Occipital lobe (tissue), 2 donors: ENCODE results near the gene EPN2. TPM values are rescaled to one million over a fixed set of nuclear protein-coding genes. Genes with fewer than 3 reads are reported as not detected.
"Not testable (repeated sequence)": the region's sequence is repeated elsewhere in the genome, so short reads cannot be mapped to it uniquely, and the experiment has no call there.

ENCODE experiments used
- DNase-seq: peaks from one replicate; lab custom pipeline; 2025; lab: John Stamatoyannopoulos, UW
- total RNA-seq: library from RNA; depleted of rRNA; stranded (reverse); fragments of >200 nt; gene quantifications from one replicate; pipeline ENCODE4 v1.2.3, GENCODE V29; 2014

The EPN2 gene
- total RNA-seq, 1 donor from 2014 or later: 53.5 TPM

DNA sequence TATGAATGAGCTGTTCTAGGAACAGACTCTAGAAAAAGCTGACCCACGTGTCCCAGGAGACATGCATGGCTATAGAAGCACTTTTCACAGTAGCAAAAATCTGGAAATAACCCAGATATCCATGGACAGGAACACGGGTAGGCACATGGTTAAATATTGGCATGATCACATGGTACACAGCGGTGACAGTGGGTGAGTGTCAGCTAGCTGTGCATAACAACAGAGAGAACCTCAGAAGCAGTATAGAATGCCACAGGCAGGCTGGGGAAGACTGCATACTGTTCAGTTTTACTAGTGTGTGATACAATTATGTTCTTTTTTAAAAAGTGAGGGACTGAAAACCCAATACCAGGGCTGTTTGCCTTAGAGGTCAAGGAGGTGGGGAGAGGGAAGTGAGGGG, 31.4 kb downstream of the EPN2 start:
- no peak for DNase-seq

DNA sequence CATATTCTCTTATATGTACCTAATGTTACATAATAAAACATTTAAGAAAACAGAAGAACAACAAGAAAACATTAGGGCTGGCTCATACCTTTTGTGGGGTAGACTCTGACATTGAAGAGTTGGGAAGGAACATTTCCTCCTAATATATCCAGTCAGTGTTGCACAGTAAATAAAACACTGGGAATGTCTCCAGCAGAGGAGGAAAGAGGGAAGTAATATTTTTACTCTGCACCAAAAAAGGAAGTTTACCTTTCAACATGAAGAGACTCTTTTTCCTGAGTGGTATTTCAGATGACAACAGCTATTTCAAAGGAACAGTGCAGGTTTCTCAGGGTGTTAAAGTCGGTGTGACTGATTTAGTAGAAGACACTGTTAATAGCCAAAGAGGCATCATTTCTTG, 31.9 kb downstream of the EPN2 start:
- DNase-seq: no peak

DNA sequence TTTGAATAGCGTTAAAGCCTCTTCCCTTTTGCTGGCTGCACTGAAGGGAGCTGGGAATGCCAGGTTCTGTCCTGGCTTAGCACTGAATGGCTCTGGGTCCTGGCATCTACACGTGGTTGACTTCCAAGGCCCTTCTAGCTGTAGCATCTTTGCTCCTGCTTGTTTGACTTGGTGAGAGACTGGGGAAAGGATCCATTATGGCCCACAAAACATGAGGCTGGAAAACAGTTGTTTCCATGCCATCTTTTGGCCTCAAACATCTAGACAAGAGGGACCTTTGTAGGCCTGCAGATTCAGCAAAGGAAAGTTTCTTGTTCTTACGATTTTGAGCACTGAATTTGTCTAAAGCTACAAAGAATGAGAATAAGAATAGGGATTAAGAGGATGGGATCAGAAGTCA, 32.5 kb downstream of the EPN2 start:
- DNase-seq: no peak

DNA sequence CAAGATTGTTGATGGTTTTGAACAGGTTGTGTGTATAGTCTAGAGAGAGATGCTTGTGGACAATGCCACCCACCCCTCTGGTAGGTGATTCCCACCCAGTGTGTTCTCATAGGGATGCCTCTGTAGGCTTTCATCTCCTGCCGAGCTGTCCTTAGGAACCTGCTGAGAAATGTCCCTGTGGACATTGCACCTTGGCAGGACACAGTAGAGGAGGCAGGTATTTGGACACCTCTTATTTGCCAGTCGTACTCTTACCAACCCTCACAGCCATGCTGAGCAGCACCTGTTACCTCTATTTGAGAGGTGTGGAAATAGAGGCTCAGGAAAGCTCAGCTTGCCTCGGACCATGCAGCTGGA, 33.2 kb downstream of the EPN2 start:
- DNase-seq: no peak

DNA sequence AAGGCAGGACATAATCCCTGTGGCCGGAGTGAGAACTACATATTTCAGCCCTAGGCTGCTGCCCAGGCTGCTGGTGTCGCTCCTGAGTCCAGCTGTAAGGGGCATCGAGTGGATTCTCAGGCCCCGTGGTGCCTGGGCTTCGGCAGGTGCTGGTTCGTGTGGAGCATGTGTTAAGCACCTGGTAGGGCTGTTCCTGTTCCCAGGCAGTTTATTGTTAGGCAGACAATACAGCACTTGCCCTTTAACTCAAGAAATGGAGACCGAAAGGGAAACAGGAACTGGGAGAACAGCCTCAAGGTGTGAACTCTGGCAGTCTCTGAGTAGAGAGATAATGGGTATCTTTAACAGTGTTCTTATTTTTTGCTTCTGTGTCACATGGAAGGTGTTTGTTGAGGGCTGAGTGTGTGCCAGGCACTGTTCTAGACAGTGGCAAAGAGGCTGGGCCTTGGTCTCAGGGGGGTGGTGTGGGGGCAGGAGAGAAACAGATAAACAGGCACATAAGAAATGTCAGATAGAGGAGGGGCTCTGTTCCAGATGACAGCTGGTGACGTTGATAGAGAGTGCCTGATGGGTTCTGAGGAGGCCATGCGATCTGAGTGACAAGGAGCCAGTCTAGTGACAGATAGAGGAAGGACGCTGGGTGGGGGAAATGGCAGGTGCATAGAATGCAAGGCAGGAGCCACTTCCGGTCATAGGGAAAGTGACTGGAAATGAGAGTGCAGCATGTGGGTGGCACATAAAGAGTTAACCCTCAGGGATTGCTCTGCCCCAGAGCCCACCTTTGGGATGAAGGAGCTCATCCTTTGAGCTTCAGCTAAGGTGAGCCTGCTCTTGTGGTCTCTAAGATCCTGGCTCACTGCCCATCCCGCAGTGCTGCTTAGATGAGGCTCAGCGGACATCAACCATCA, 33.8 kb downstream of the EPN2 start:
- DNase-seq: no peak

DNA sequence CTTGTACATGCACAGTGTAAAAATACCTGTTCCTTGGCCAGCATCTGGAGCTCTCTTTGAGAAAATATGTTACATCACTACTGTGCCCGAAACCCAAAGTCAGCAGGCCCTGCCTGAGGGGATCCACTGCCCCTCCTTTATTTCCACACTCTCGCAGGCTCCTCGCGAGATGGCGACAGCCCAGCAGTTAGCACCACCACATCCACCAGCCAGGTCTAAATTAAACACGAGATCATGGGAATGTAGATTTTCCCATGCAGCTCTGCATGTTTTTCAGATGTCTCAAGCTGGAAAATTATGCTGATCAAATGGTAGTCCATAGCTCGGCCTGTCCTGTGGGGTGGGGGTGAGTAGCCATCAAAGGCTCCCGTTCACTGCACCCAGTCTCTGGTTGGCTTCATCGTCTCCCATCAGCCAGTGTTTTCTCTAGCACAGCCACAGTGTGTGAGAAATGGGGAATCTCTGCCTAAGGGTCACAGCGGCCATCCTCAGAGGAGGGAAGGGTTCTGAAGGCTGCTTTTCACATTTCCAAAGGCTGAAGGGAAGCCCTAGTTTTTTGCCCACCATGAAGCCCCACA, 34.7 kb downstream of the EPN2 start:
- DNase-seq: no peak

DNA sequence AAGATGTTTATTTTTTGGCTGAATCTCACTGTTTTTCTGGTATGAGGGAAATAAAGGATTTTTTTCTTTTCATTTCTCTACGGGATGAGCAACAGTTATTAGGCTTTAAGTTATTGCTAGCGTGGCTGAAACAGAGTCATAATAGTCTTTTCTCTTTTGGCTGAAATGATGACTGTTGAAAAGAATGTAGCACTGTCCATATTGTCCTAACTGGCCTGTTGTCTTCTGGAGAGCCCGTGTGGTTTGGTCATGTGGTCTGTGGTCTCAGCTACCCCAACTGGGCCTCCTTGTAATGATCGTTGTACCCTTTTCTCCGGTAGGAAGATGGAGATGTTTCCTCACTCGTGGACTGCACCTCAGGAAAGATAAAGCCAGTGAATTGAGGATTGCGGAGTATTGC, 36.6 kb downstream of the EPN2 start:
- DNase-seq: no peak

DNA sequence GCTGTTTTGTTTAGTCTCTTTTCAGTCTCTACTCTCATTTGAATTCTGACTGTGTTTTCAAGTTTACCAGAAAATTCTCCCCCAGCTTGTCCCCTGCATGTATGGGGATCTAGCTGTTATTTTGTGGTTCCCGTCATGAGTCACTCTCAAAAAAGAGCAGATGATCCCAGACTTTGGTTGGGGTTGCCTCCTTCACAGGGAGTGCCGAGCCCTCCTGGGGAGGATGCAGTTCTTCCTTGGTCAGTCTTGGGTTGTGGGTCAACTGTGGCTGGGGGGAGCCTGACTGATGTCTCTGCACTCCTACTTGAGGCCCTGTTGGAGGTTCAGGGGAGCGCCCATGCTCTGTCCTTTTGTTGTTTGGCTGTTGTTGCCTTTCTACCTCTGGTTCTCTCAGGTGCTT, 37.7 kb downstream of the EPN2 start:
- DNase-seq: no peak

DNA sequence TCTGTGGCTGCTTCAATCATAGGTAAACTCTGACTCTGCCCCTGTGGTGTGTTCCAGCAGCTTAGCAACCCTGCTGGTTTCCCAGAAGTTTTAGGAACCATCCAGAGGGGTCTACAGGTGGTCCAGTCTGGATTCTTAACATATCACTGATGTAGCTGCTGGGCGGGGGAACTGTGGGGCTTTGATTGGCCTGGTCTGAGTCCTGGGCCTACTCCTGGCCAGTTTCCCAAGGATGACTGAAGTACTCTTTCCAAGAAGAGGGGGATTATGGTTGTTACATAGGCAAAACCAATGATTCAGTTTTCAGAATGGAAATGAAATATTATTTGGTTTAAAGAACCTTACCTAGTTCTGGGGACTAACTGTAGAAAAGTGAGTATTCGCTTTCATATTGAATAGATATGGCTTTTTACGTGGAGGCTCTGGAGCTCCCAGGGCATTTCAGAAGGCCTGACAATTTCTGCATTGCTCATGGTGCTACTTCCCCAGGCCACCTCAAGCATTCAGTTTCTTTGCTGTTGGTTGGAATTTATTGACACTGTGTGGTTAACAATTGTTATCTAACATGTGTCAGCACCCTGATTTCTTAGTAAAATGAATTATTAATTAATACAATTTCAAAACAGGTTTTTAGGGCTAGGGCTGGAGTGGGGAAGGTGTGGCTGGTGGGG, 38.4 kb downstream of the EPN2 start:
- DNase-seq: no peak

DNA sequence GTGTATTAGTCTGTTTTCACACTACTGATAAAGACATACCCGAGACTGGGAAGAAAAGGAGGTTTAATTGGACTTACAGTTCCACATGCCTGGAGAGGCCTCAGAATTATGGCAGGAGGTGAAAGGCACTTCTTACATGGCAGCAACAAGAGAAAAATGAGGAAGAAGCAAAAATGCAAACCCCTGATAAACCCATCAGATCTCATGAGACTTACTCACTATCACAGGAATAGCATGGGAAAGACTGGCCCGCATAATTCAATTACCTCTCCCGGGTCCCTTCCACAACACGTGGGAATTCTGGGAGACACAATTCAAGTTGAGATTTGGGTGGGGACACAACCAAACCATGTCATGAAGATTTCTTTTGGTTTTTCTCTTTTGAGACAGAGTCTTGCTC, 41.1 kb downstream of the EPN2 start:
- DNase-seq: not testable (repeated sequence)

DNA sequence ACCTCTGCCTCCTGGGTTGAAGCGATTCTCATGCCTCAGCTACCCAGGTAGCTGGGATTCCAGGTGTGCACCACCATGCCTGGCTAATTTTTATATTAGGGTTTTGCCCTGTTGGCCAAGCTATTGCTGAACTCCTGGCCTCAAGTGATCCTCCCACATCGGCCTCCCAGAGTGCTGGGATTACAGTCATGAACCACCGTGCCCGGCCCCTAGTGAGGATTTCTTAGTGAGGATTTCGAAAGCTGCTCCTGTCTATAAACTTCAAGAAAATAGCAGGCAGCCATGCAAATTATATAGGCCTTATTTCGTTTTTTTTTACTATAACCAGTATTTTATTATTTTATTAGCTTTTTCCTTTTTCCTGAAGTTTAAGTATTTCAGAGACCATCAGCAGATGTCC, 41.6 kb downstream of the EPN2 start:
- no peak for DNase-seq

DNA sequence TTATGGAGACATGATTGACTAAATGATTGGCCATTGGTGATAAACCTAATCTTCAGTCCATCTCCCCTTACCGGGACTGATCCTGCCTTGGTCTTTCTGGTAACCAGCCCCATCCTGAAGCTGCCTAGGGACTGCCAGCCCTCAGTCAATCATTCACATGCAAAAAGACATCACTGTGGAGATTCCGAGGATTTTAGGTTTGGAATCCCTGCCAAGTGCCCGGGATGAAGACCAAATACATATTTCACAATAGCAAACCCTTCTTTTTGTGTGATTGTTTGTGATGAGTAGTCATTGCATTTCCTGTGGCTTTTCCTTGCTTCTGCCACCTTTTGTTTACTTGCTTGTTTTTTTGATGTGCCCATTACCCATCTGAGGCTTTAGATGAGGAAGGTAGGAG, 44.0 kb downstream of the EPN2 start:
- no peak for DNase-seq

DNA sequence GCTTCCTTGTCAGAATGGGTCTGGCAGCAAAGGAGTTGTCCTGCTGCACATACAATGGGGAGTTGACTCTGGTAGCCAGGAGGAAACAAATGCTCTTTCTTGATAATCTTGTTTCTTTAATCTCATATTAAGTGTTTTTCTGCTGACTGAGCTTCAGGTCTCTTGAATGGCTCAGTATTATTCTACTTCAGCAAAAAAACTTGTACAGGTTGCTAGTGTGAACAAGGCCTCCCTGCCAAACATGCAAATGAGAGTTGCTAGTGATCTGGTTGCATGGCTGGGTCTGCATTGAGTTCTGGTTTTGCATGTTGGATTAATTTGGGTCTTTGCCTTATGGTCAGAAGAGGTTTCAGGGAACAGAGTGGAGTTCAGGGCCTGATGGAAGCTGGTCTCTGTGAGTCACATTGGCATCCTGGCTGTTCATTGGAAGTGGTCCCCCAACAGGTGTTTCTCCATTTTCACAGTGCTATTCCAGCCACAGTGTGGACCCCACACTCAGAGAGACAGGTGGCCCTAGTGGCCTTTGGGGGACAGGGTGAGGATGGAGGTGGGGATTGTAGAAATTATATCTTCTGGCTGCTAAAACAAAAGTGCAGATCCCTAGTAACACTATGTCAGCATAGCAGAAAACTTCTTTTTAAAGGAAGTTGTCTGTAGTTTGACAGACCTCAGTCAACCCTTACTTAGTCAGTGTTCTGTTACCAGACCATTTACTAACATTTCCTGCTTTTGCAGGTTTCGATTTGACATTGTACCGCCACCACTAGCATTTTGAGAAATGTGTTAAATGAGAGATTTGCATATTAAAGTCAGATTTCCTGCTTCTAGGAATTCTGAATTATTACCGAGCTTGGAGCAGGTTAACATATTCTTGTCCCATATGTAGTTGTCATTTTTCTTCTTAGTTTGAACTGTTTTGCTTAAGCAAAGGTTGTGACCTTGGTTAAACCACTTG, 47.1 kb downstream of the EPN2 start:
- DNase-seq: no peak

DNA sequence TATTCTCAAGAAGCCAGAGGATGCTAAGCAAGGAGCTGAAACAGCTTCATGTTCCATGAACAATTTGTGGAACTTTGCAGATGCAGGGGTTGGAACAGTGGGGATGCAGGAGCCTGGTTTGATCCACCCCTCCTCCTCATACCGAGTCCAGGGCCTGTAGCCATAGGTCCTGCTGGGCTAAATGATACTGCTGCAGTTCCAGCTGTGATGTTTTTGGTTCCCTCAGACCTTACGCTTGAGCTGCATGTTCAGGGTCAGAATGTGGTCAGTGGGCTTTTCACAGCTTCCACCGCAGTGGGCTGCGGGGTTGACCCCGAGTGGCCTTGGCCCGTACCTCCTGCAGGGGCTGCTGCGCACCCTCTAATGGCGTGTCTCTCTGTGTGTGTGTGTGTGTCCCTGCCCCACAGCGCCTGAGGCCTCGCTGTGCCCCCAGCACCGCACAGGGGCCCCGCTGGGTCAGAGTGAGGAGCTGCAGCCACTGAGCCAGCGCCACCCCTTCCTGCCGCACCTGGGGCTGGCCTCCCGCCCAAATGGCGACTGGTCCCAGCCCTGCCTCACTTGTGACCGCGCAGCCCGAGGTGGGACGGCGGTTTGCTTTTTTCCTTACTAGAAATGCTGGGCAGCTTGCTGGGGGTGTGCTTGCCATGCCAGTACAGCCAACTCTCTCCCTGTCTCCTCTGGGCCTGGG, 48.2 kb downstream of the EPN2 start:
- no peak for DNase-seq

DNA sequence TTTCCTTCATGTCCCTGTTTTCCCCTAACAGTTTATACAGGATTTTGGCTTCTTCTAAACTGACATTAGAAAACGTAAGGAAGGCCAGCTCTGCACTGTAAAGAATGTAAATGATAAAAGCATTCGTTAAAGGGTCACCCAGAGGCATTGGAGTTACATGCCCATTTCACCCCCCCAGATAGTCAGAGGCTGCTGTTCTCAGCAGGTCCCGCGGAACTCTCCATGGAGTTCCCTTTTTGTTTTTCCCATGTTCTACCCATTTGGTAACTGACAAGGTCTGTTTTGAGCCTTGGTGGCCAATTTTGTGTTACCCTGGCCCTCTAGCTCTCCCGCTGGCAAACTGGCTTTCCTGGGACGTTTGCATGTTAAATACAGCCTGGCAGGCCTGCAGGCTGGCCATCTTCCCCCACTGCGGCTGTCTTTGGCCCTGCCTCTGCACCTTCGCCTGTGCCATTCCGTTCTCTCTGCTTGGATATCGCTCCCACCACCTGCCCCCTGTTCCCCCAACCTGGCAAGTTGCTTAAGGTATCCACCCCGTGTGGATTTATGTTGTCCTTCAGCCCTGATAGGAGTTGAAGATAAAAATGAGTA, 49.7 kb downstream of the EPN2 start:
- no peak for DNase-seq

DNA sequence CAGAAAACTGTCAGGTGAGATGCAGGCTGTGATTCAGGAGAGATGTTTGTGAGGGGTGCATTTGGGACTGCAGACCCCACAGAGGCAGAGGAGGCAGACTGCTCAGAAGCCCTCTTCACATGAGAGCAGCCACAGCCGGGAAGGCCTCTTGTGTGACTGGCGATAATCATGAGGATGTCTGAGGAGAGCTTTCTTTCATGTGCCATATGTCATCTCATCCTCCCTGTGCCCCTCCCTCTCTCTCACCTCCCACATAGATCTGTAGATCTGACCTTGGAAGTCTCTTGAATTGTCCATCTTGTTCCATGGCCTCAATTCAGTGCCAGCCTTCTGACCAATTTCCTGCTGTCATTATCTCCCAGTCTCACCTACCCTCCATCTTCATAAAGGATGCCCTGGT, 50.5 kb downstream of the EPN2 start:
- no peak for DNase-seq

DNA sequence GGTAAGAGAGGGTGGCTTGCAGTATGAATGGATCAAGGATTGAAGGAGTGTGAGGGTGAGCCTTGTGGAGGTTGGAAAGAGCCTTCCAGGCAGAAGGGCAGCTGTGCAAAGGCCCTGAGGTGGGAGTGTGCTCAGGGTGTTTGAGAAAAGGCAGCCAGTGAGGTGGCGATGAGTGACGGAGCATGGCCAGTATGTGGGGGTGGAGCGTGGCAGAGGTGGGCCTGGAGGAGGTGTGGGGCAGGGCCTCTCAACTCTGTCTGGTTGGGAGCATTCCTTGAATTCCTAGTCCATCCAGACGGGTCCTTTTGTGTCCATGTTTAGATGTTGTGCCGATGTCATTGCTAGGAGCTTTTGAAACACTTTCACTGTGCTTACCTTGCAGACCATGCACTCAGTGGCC, 51.3 kb downstream of the EPN2 start:
- no peak for DNase-seq

DNA sequence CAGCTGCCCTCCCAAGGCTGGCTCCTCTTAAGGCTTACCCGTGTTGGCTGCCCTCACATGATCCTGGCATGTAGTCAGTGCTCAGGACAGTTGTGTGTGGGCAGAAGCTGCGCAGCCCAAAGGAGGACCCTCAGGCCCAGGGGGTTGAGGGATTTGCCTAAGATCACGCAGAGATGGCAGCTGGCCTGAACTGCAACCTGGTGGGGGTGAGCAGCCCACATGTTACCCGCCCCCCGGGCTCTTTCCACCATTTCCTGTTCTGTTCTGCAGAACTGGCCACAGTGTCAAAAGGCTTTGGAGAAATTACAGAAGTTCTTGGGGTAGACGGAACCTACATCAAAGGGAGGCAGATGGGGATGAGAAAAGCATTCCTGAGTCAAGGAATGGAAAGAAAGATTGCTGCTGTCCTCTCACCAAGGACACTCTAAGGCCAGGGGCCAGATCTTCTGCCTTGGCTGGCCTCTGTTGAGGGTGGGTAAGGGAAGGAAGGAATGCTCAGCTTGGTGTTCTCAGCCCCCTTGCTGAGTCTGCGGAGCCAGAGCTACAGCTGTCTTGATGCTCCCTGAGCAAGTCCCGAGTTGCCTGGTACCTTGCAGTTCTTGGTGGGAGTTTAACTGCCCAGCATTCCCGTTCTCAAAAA, 53.0 kb downstream of the EPN2 start:
- no peak for DNase-seq

DNA sequence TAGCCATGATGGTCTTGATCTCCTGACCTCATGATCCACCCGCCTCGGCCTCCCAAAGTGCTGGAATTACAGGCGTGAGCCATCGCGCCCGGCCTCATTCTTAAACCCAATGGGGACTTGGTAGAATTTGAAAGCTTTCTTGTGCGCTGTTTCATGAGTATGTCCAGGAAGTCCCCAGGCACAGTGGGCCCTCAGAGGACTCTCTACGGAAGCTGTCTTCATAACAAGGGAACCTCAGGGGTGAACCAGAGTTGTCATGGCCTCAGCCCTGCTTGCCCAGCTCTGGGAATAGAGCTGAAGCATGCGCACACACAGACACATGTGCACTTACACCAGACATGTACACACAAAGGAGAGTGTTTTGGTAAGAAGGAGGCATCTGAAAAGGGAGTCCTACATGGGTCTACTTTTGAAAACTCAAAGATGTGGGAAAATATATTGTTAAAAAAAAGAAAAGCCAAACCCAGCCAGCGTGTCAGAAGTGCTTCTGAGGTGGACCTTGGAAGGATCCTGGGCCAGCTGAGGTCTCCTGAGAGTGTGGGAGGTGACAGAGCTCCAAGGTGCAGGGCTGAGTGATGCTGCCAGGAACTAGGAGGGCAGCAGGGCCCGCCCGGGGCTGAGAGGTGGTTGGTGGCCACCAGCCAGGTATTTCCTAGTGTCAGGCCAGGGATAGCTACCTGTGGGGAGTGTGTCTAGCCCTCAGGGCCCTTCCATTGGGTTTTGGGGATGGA, 54.6 kb downstream of the EPN2 start:
- DNase-seq: no peak

DNA sequence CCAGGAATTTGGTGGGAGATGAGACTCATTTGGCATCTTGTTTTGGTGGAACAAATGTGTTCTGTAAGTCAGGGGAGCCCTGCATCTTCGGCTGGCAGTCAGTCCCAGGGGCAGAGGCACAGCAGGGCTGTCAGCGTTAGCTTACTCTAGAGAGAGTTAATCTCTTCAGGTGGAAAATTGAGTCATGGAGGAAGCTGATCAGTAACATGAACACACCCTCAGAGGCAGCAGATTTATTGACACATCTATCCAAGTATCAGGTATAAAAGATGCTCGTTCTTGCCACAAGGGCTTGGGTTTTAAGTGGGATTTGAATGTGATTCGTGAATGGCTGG, 55.2 kb downstream of the EPN2 start:
- no peak for DNase-seq
